Sigmoid colon (tissue), 7 donors: ENCODE data around the gene ACOX2. TPM values are rescaled to one million over a fixed set of nuclear protein-coding genes. Genes with fewer than 3 reads are reported as not detected.
A peak's percentile ranks its signal among the peaks of the same experiment; 100 is the strongest.

ENCODE experiments used
- DNase-seq: peaks from one replicate; pipeline ENCODE4 v3.0.0-alpha.2; 2019
- H3K27ac ChIP-seq, 4 donors: fragments of 200-600 bp; sonication (generic); one replicate each; pipeline ENCODE4 v1.5.1; 2016 to 2019; ENCODE audit warnings: mild to moderate bottlenecking in 1 of 4
- H3K27me3 ChIP-seq, 3 donors: fragments of 200-600 bp; sonication (generic); one replicate each; pipeline ENCODE4 v1.5.1; 2019; ENCODE audit warnings: mild to moderate bottlenecking in 1 of 3
- H3K36me3 ChIP-seq, 4 donors: fragments of 200-600 bp; sonication (generic); one replicate each; pipeline ENCODE4 v1.5.1; 2016 to 2019
- H3K4me1 ChIP-seq, 4 donors: fragments of 200-600 bp; sonication (generic); one replicate each; pipeline ENCODE4 v1.5.1; 2017 to 2019
- H3K4me3 ChIP-seq, 4 donors: fragments of 200-600 bp; sonication (generic); one replicate each; pipeline ENCODE4 v1.5.1; 2017 to 2019; ENCODE audit warnings: mild to moderate bottlenecking in 2 of 4, moderate library complexity in 1 of 4
- H3K9me3 ChIP-seq, 4 donors: fragments of 200-600 bp in 3 of 4; sonication (generic) in 3 of 4; one replicate each; pipeline versions ENCODE4 v1.5.1 to v1.6.1; 2013 to 2019
- EP300 ChIP-seq, 4 donors: sonication (generic); formaldehyde crosslinking; IDR thresholded peaks; one replicate each; pipeline ENCODE4 v1.6.1; 2017; ENCODE audit warnings: antibody characterized with exemption in 4 of 4
- POLR2A ChIP-seq, 2 donors: fragments of 450-650 bp; IDR thresholded peaks; one replicate each; pipeline ENCODE4 v1.6.1; 2016; ENCODE audit warnings: antibody characterized with exemption in 2 of 2, mild to moderate bottlenecking in 2 of 2, moderate library complexity in 2 of 2
- POLR2AphosphoS5 ChIP-seq, 4 donors: sonication (generic); formaldehyde crosslinking; IDR thresholded peaks; one replicate each; pipeline ENCODE4 v1.6.1; 2017; ENCODE audit warnings: antibody characterized with exemption in 4 of 4
- WGBS, 2 donors: extraction: QIAGEN DNeasy Blood & Tissue Kit; methylation state at CpG; one replicate each; pipeline ENCODE4 v1.1.7; 2013; 5-methylcytosine and 5-hydroxymethylcytosine counted together
- intact Hi-C: fragments of 100-400 bp; cut with DNase I; formaldehyde crosslinking; loops from one replicate; pipeline ENCODE4 v1.15.1; 2023
- polyA plus RNA-seq, 3 donors: library from polyadenylated mRNA; stranded (reverse); fragments of 200-250 nt; gene quantifications; one replicate each; pipeline ENCODE4 v1.2.3, GENCODE V29; 2013
- total RNA-seq, 4 donors: library from RNA; depleted of rRNA; stranded (reverse); fragments of >200 nt; gene quantifications; one replicate each; pipeline ENCODE4 v1.1.0, GENCODE V29; 2016
- TF ChIP-seq, protein P1 (sequence below), 4 experiments: fragments of 450-650 bp in 3 of 4; fragments of 200-600 bp in 1 of 4; IDR thresholded peaks; one replicate each; pipeline ENCODE4 v1.5.1; 2016 to 2019; ENCODE audit warnings: antibody characterized with exemption in 4 of 4, mild to moderate bottlenecking in 3 of 4, moderate library complexity in 2 of 4
- donor health status: healthy with polysubstance abuse.
- donor health status: Bipolar disorder and iron deficiency.
- donor health status: healthy.

Gene ACOX2
- total RNA-seq (10 to 100 TPM; 26.0 to 35.8 (median 30.5) TPM), polyA plus RNA-seq (10 to 100 TPM in 2 of 3 donors, 1 to 10 TPM in 1; 6.9 to 18.0 (median 14.2) TPM)

DNA sequence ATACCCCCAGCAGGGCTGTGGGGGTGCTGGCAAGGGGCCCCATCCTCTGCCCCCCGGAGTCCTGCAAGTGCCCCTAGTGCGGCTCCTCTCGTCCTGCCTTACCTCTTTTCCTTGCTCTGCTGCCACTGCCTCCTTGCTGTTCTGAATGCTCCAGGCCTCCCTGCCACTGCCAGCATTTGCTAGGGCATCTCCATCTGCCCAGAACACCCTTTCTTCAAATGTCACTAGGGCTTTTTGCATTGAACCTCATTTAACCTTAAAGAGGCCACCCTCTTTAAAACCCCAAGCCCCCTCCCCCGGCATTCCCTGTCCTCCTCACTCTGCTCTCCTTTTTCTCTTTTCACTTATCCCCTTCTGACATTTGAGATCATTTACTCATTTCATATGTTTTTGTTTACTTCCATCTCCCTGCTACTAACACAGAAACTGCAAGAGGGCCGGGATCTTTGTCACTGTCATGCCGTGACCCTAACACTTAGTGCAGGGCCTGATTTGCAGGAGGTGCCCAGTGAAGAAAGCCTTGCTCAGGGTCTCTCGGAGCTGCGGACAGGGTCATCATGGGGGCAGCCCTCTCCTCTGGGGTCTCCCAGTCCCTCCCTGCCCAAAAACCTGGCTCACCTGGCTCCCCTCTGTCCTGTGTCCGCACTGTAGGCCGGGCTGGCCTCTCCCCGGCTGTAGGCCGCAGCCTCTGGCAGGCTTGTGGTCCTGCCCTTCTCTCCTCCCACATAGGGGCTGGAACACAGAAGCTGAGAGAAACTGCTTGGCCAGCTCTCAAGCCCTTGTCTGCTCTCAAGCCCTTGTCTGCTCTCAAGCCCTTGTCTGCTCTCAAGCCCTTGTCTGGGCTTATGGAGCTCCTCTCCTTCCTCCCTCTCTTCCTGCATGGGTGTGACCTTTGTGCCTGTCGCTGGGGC is at the start of gene ACOX2:
Gene ACOX2 (minus strand): TSS at position 690 of the 911 bp plus-strand sequence. CDS start 2,084 bp downstream, outside the sequence.
- DNase-seq: peak; percentile 92
- peak within 1 kb of the TSS; percentile 29 to 51 (median 44) for H3K4me3 ChIP-seq
- 23 to 48% methylated on average over 13 of the region's 13 CpGs for WGBS, 2 donors
- TF ChIP-seq EP300 (IDR thresholded peaks at IDR 0.05) (no peak), POLR2AphosphoS5 (IDR thresholded peaks at IDR 0.05) (peak; percentile 6 to 66 (median 42))
- peaks cover 0 to 38% (median 35%) of the 10 kb centered on the region in 4 donors for H3K4me1 ChIP-seq
- no peaks in the 10 kb centered on the region for H3K27me3 ChIP-seq
- intact Hi-C loops: no loop called here
- H3K36me3 ChIP-seq: peaks cover 0 to 27% (median 14%) of the 10 kb centered on the region in 4 donors
- H3K9me3 ChIP-seq: no peaks in the 10 kb centered on the region
- peak within 1 kb of the TSS; percentile 83 to 86 (median 85) for H3K27ac ChIP-seq

DNA sequence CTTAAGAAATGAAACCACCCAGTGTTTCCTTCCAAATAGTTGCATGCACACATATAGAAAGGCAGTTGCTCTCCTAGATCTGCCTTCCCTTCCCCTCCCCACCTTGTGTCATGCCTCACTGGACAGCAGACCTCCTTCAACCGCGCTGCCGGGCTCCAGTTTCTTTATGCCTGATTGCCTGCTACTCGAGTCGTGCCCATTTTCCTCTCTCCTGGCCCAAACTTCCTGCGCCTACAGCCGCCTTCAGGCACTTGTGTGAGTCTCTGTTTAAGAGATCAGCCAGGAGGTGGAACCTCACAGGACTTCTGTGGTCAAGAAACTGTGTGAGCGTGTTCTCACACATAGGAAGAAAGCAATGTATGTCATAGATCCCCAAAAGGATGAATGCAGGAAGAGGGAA is 49.0 kb upstream of the ACOX2 start:
- Histone ChIP-seq H3K27ac (peak overlapping the region in 3 of 4 donors; percentile 76 to 82 (median 77)), H3K4me1 (peaks cover 0 to 23% (median 21%) of the 10 kb centered on the region in 4 donors), H3K27me3 (peaks cover 5 to 26% (median 12%) of the 10 kb centered on the region in 3 donors), H3K36me3 (no peaks in the 10 kb centered on the region), H3K9me3 (no peaks in the 10 kb centered on the region), H3K4me3 (peak overlapping the region in 3 of 4 donors; percentile 55 to 59 (median 56))
- intact Hi-C loops: no loop called here
- DNase-seq: no peak
- 34 to 36% methylated on average over 8 of the region's 8 CpGs for WGBS, 2 donors
- no peak for TF ChIP-seq POLR2A (IDR thresholded peaks at IDR 0.05)
- no peak for TF ChIP-seq EP300 (IDR thresholded peaks at IDR 0.05)
- no peak for TF ChIP-seq POLR2AphosphoS5 (IDR thresholded peaks at IDR 0.05)
- TF ChIP-seq, protein P1, sequence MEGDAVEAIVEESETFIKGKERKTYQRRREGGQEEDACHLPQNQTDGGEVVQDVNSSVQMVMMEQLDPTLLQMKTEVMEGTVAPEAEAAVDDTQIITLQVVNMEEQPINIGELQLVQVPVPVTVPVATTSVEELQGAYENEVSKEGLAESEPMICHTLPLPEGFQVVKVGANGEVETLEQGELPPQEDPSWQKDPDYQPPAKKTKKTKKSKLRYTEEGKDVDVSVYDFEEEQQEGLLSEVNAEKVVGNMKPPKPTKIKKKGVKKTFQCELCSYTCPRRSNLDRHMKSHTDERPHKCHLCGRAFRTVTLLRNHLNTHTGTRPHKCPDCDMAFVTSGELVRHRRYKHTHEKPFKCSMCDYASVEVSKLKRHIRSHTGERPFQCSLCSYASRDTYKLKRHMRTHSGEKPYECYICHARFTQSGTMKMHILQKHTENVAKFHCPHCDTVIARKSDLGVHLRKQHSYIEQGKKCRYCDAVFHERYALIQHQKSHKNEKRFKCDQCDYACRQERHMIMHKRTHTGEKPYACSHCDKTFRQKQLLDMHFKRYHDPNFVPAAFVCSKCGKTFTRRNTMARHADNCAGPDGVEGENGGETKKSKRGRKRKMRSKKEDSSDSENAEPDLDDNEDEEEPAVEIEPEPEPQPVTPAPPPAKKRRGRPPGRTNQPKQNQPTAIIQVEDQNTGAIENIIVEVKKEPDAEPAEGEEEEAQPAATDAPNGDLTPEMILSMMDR (IDR thresholded peaks at IDR 0.05): no peak

DNA sequence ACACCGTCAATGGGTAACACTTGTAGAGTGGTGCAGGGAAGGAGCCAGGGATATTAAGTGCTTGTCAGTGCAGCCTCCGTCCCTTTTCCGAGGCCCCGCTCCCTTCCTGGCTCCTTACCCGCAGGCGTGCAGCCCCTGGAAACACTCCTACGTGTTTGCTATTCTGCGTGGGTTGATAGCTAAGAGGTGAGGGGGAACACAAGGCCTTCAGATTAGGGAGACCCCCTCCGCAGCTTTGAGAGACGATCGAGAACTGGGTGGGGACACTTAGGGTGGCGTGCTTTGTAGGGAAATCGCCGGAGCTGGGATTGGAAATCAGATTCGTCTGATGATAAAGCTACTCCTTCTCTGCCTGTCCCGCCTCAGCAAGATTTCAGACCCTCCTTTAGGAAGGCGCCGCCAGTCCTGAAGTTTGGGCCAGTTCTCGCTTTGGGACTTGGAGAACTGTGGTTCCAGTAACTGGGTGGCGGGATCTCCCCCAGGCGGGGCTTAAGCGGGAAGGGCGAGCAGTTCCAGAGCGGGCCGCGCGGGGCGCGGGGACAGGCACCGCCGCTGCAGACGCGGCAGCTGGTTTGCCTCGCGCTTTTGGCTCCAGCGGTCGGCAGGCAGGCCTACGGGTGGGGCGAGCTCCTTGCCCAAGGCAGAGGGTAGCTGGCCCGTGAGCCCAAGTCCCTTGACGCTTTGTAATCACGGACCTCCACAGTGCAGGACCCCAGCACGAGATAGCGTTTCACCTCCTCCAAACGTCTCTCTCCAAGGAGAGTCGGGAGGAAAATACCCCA is 48.2 kb upstream of the ACOX2 start:
- no peaks in the 10 kb centered on the region for H3K36me3 ChIP-seq
- H3K4me1 ChIP-seq: peaks cover 0 to 23% (median 21%) of the 10 kb centered on the region in 4 donors
- peak overlapping the region; percentile 36 to 59 (median 56) for H3K4me3 ChIP-seq
- intact Hi-C loops: no loop called here
- peak; percentile 93 for DNase-seq
- H3K9me3 ChIP-seq: no peaks in the 10 kb centered on the region
- TF ChIP-seq POLR2AphosphoS5 (IDR thresholded peaks at IDR 0.05) (peak; percentile 40 to 71 (median 63)), EP300 (IDR thresholded peaks at IDR 0.05) (peak in 1 of 4 donors; percentile 61), POLR2A (IDR thresholded peaks at IDR 0.05) (no peak)
- TF ChIP-seq, protein P1 (IDR thresholded peaks at IDR 0.05): peak; percentile 73 to 95 (median 86)
- H3K27ac ChIP-seq: peak overlapping the region; percentile 76 to 82 (median 78)
- 5 to 6% methylated on average over 46 of the region's 46 CpGs for WGBS, 2 donors
- H3K27me3 ChIP-seq: peaks cover 5 to 26% (median 12%) of the 10 kb centered on the region in 3 donors

DNA sequence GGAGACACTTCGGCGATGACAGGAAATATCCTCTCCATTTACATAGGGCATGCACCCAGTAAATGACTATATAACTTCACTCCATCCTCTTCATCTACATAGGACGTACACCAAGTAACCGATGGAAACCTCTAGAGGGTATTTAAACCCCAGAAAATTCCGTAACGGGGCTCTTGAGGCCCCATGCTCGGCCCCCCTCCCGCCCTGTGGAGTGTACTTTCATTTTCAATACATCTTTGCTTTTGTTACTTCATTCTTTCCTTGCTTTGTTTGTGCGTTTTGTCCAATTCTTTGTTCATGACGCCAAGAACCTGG is 47.7 kb upstream of the ACOX2 start:
- 37% methylated on average over 10 of the region's 10 CpGs for WGBS, 2 donors
- TF ChIP-seq EP300 (IDR thresholded peaks at IDR 0.05) (peak in 1 of 4 donors; percentile 40), POLR2A (IDR thresholded peaks at IDR 0.05) (no peak), POLR2AphosphoS5 (IDR thresholded peaks at IDR 0.05) (peak in 1 of 4 donors; percentile 34)
- TF ChIP-seq, protein P1 (IDR thresholded peaks at IDR 0.05): no peak
- DNase-seq: no peak
- peaks cover 5 to 26% (median 12%) of the 10 kb centered on the region in 3 donors for H3K27me3 ChIP-seq
- peaks cover 0 to 23% (median 21%) of the 10 kb centered on the region in 4 donors for H3K4me1 ChIP-seq
- H3K4me3 ChIP-seq: peak overlapping the region; percentile 36 to 59 (median 56)
- H3K27ac ChIP-seq: peak overlapping the region; percentile 76 to 82 (median 78)
- intact Hi-C loops: no loop called here
- H3K9me3 ChIP-seq: no peaks in the 10 kb centered on the region
- no peaks in the 10 kb centered on the region for H3K36me3 ChIP-seq
